ENCODE measurements around the gene PIAS4.
"Not testable (repeated sequence)": the region's sequence is repeated elsewhere in the genome, so short reads cannot be mapped to it uniquely, and the experiment has no call there.

PIAS4 gene, protein sequence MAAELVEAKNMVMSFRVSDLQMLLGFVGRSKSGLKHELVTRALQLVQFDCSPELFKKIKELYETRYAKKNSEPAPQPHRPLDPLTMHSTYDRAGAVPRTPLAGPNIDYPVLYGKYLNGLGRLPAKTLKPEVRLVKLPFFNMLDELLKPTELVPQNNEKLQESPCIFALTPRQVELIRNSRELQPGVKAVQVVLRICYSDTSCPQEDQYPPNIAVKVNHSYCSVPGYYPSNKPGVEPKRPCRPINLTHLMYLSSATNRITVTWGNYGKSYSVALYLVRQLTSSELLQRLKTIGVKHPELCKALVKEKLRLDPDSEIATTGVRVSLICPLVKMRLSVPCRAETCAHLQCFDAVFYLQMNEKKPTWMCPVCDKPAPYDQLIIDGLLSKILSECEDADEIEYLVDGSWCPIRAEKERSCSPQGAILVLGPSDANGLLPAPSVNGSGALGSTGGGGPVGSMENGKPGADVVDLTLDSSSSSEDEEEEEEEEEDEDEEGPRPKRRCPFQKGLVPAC

DNA sequence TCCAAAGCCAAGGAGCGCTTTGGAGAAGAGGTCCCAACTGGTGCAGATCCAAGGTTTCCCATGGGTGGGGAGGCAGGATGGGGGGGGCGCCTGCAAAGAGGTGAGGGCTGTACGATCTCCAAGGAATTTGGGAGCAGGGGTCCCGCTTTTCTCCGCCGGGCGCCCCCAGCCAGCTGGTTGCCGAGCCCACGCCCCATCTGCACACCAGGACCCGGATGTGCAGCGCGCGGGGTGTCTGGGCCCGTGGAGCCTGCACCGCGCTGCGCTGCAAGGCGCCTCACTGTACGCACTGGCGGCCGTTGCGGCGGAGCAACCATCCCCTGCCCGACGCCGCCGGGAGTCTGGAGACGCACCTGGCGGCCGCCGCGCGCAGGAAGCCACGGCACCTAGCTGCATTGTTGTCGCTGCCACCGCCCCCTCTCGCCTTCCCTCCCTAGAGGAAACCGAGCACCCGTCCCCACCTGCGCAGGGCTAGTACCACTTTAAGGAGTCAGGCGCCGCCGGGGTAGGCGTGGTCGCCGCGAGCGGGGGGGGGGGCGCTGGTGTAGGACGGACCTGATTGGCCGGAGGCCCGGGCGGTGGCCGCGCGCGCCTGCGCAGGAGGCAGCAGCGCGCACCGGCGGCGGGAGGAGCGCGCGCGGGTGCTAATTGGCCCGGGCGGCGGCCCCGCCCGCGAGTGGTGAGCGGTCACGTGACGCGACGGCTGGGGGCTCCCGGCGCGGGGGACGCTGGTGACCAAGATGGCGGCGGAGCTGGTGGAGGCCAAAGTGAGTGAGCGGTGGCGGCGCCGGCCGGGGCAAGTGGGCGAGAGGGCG, at the start of gene PIAS4:
Gene PIAS4, plus strand, starts transcription at position 716 of the 815 bp plus-strand sequence. Its CDS starts 25 bp downstream, at position 741.
- peak; percentile 94 for DNase-seq

DNA sequence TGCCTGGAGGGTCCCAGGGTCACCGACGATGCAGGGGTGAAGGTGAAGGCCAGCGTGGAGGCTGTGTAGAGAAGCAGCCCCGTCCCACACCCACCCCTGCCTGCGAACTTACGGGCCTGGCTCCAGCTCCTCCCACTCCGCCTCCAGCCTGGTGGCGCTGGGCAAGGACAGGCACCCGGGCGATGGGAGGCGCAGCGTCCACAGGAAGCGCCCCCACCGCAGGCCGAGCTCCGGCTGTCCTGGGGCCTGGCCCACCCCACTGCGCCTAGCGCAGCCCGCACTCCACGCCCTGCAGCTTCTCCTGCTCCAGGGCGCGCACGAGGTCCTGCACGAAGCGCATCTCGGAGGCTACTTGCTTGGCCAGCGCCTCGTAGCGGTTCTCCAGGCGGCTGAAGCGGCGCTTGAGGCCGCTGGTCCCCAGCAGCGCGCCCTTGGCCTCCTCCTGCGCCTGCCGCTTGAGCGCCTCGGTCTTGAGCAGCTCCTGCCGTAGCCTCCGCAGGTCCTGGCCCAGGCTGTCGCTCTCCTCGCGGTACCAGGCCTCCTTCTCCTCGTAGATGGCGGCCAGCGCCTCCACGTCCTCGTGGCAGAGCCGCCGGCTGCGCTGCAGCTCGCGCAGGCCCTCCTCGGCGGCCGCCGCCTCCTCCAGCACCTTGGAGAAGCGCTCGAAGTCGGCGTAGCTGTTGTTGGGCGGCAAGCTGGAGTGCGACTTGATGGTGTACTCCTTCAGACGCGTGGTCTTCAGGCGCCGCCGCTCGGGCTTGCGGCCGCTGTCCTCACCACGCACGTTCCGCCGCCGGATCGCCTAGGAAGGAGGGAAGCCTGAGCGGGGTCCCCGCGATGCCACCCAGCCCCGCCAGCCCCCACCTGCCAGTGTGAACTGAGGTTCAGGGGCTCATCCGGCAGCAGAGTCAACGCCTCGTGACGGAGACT, 48.4 kb upstream of the PIAS4 start:
- DNase-seq, result no peak

DNA sequence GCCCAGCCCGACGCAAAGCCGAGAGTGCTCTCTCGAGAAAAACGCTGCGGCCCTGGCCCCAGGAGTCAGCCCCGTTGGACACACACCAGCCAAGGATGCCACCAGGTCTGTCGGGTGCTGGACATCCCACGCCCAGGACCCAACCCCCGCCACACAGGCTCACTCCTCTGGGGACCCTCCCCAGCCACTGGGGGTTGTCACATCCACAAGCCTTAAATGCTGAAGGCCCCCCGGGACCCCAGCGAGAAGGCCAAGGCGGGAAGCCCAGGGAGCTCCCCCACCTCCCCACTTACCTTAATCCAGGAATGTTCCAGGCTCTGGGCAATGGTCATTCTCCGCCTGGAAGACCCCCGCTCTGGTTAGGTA, 47.8 kb upstream of the PIAS4 start:
- DNase-seq, result no peak

DNA sequence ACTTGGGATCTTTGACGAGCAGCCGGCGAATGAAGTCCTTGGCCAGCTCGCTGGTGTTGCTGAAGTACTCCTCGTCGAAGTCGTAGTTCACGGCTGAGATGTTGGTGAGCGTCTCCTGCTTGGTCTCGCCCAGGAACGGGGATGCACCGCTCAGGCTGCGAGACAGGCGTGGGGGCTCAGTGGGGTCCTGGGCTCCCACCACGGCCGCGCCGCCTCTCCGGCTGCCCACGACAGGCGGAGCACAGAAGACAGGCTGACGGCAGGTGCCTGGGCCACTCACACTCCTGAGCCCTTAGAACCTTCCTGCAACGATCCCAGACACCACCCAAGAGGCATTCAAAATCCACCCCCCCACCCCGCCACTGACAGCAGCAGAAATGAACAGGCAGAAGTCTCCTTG, 46.5 kb upstream of the PIAS4 start:
- DNase-seq, result no peak

DNA sequence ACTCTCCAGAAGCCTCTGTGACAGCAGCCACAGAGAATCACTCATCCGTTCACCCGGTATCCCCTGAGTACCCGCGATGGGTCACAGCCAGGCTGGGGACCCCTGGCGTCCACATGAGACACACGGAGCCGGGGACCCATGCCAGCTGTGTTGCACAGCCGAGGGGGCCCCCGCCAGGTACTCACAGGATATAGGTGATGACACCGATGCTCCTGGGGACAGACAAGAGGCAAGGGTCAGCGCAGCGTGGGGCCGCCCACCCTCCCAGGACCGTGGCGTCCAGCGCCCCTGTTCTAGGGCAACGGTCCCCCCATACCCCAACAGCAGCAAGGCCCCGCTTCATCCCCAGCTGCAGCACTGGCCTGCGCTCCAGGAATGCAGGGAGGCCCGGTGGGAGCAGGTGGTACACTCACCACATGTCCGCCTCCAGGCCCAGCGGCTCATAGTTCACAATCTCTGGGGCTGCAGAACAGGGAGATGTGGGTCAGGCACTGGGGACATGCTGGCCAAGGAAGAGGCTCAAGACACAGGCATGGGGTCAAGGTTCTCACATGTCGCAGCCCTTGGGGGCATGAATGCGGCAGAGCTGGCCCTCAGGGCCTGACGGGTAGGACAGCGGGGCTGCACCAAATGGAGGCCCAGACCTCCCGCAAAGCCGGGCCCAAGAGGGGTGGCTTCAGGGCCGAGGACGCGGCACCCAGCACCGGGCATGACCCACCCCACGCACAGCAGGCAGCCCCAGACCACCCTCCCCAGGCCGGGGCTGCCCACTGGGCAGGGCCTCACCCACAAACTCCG, 43.9 kb upstream of the PIAS4 start:
- no peak for DNase-seq

DNA sequence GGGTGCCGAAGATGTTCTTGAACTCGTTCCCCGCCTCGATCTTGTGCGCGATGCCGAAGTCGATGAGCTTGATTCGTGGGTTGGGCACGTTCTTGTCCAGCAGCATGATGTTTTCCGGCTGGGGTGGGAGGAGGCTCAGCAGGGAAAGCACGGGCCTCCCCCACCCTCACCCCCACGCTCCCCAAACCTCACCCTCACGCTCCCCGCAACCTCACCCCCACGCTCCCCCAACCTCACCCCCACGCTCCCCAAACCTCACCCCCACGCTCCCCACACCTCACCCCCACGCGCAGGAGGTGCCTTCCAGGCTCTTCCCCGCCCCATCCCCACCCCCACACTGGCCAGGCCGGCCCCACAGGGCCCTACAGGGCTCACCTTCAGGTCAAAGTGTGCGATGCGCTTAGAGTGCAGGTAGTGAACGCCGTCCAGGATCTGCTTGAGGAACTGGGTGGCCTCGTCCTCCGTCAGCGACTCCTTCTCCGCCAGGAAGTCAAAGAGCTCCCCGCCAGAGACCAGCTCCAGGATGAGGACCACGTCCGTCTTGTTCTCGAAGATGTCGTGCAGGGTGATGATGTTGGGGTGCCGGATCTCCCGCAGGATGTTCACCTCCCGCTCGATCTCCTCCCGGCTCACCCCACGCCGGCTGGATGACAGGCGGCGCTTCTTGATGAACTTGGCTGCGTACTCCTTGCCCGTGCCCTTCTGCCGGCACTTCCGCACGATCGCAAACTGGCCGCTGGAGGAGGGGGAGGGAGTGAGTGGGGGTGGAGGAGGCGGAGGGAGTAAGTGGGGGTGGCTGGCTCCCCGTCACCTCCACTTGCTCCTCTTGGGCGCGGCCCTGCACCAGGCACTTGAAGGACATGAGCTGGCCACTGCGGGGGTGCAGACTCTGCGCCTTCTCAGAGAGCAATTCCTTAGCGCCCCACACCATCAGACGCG, 43.0 kb upstream of the PIAS4 start:
- DNase-seq, result no peak

DNA sequence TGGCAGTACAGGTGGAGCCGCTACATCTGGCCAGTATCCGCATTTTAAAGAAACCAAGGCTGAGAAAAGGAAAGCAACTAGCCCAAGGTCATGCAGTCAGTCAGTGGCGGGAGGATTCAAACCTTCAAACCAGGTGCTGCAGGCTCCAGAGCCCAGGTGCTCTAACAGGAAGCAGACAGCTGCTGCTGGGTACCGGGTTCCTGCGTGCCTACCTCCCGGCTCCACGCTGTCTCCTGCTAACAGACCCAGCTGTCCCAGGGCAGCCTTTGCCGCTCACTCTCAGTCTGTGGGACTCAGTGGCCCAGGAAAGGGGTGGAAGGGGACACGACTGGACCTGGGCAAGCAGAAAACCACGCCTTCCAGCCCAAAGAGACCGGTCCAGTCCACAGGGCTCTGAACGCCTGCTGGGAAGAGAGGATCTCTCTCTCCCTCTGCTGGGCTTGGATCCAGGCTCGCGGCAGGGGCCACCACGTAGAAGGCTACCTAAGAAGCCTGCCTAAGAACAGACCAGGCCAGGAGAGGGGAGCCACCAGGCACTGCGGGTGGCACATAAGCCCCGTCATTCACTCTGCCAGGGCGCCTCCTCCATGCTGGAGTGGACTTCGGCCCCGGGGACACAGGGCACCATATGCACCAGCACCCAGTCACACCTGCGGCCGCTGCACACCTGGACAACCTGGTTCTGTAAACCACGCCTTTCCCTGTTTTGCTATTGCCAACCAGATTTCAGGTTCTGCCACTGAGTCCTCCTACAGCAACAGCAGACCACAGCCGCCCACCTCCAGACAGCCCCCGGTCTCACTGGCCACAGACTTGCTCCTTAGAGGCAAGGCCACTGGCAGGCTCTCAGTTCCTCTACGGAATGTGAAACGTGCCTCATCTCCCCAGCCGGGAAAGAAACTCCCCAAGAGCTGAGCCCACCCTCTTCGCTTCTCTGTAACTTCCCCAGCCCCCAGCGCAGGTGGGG, 41.2 kb upstream of the PIAS4 start:
- no peak for DNase-seq

DNA sequence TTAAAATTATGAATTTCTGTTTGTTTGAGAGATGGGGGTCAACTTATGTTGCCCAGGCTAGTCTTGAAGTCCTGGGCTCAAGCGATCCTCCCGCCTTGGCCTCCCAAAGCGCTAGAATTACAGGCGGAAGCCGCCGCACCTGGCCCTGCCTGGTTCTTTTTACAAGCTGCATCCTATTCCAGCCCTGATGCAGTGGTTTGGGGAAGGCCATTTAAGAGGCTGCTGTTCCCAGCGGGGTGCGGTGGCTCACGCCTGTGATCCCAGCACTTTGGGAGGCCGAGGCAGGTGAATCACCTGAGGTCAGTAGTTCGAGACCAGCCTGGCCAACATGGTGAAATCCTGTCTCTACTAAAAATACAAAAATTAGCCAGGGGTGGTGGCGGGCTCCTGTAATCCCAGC, 39.6 kb upstream of the PIAS4 start:
- not testable (repeated sequence) for DNase-seq

DNA sequence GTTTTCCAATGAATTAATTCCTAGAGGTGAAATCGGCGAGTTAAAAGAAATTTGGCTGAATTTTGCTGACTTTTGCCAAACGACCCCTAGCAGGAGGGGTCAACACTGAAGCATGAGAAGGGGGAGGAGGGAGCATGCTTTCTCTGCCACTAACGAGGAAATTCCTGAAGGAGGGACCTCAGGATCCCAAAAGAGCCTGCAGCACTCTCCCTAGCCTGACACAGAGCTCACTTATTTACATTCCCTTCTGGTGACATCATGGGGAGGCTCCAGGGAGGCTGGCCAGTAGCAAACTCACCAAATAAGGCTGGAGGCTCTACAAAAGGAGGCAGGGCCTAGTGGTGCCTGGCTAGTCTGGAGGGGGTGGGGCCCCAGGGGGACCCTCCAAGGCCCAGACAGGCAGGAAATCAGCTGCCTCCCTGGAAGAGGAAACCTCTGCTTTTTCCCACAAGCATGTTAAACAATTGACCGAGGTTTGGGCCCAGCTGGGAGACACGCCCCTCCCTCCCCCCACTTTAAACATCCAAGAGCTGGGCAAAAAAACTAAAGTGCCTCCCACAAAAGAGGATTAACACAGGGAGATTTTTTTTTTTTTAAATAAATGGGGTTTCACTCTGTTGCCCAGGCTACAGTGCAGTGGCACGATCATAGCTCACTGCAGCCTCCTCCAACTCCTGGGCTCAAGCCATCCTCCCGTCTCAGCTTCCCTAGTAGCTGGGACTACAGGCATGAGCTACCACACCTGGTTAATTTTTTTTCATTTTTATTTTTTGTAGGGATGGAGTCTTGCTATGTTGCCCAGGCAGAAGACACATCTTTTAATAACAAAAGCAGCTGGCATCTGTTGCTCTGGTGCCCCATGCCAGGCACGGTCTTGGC, 38.7 kb upstream of the PIAS4 start:
- peak; percentile 6 for DNase-seq

DNA sequence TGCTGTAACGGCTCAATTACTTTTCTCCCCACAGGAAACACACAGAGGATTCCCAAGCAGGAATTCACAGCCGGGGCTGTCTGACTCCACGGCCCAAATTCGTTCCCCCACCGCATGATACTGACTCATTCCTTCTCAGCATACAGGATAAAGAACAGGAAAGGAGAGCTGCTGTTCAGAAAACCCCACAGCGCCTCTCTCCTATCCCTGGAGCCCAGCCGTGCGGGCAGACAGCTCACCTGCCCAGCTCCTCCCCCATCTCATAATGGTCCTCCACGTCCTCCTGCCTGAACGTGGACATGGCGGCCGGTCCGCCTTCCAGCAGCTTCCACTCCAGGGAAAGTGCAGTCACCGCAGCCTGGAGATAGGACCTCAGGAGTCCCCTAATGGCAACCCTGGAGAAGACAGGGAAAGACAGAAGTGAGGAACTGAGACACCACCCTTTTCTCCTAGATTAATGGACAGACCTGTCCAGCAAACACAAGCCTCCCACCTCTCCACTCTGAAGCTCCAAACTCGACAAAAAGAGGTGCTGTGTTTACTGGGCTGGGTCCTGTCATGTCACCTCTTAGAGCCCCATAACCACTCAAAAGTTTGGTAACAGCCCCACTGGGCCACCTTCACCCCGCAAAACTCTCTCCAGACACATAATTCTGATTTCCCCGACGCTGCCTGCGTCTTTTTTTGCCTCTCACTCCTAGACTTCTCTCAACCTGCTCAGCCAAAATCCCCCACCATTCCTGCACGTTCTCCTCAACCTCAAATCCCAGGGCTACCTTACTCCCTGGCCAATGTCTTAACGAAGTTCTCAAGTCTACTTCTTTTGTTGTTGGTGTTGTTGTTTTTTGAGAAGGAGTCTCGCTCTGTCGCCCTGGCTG, 37.9 kb upstream of the PIAS4 start:
- no peak for DNase-seq

DNA sequence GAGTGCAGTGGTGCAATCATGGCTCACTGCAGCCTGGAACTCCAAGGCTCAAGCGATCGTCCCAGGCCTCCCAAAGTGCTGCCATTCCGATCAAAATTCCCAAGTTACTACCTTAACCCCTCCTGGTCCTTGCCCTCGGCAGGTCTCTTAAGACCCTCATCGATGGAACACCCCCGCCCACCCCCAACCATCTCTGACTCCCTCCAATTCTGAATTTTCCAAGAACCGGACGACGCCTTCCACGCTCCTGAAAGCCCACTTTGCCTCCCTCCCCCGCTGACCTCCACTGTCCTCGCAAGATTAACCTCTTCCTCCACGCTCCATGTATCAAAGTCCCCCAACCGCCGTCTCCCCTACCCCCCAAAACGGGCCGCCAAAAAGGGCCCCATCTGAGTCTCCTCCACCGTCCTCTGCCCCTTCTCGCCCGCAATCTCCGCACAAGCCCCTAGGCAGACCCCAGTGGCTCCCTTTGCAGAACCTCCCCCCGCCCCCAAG, 37.2 kb upstream of the PIAS4 start:
- DNase-seq, result no peak

DNA sequence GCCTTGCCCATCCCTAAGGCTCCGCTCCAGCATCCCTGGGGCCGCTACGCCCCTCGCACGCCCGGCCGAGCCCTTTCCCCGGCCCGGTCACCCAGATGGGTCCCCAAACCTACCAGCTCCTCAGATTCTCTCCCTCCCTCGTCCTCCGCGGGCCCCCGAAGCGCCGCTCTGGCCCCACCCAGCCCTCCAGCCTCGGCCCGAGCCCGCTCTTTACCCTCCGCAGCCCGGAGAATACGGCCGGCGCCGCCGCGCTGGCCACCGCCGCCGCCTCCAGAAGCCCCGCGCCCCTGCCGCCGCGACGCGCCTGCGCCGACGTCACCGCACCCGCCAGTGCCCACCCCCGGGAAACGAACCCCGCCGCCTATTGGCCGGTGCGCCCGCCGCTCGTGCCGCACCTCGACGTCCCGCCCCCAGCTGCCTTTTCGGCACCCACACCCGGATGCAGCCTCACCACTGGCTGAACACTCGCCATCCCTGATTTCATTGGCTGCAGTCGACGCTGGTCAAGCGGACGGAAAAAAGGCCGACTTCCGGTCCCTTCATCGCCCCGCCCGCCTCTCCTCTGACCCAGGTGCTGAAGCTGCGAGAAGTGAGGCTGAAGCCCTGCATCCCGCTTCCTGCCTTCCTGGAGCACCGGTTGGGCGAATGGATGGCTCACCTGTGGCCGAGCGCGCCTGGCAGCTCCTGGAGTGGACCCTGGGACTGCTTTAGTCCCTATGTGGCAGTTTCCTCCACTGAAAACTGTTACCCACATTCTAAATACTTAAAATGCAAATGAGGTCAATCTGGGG, 36.5 kb upstream of the PIAS4 start, which contains the start of gene DAPK3:
Gene DAPK3, minus strand, starts transcription at position 292 of the 791 bp plus-strand sequence. CDS start 1,364 bp downstream, outside the sequence.
- peak; percentile 95 for DNase-seq

DNA sequence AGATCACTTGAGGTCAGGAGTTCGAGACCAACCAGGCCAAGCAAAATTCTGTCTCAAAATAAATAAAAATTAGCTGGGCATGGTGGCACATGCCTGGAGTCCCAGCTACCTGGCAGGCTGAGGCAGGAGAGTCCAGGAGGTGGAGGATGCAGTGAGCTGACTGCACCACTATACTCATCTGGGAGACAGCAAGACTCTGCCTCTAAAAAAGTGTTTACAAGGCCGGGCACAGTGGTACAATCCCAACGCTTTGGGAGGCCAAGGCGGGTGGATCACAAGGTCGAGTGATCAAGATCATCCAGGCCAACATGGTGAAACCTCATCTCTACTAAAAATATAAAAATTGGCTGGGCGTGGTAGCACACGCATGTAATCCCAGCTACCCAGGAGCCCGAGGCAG, 32.4 kb upstream of the PIAS4 start:
- DNase-seq, result no peak

DNA sequence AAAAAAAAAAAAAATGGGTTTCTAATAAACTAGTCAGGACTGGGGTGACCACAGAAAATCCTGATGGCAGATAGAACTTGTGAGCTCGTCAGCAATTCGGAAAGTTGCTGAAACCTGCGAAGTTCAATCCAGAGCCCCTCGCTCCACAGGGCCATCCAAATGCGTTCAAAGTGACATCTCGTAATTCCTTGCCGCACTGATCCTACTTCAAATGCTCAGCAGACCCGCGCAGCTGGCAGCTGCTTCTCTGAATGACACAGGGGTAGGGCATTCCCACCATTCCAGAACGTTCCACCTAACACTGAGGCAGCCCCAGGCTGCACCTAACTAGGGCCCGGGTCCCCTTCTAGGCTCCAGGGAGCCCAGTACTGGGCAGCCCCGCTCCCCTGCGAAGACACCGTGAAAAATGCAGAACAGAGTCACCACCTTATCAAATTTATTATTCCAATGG, 31.9 kb upstream of the PIAS4 start:
- no peak for DNase-seq

DNA sequence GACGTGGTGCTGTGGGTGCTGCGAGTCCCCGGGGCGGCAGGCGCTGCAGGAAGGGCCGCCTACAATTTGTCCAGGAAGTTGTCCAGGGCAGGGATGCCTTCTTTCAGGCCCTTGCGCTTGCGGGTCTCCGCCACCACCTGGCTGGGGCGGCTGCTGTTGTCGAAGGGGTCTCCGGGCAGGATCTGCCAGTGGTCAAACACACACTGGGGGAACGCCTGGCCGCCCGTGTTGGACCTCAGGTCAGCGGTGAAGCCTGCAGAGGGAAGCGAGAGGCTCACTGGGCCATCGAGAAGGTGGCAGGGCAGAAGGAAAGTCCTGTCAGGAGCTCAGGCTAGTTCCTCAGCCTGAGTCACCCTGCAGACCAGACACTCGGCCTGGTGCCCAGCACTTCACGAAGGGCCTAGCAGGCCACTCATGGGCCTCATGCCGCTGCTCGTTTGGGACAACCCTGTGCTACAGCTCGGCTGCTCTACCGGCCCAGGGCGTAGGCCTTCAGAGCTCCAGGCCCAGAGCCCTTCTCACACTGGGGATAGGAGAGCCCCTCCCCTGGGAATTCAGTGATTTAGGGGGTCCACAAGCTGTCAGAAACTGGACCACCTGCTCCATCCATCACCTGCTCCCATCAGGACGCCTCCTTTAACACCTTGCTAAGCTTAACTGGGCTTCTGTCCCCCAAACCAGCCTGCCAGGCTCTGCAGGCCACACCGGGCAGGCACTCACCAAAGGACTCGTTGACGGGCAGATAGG, 30.9 kb upstream of the PIAS4 start:
- peak; percentile 25 for DNase-seq
